H9 (cell line): Measurements from ENCODE around the gene CALN1. TPM values are rescaled to one million over a fixed set of nuclear protein-coding genes. Genes with fewer than 3 reads are reported as not detected.

Experiments used
- DNase-seq: peaks from one replicate; pipeline ENCODE4 v3.0.0-alpha.2; 2017
- H2AFZ ChIP-seq: one replicate; pipeline ENCODE4 v1.6.1; 2013; ENCODE audit warnings: mild to moderate bottlenecking, low read length, control low read depth, moderate library complexity
- H2AK5ac ChIP-seq: 2 replicates; pipeline ENCODE4 v1.6.1; 2013; ENCODE audit warnings: low read length, control low read depth, mixed read lengths; ENCODE audit not compliant: insufficient read length
- H2BK120ac ChIP-seq: one replicate; pipeline ENCODE4 v1.6.1; 2013; ENCODE audit warnings: low read depth, mild to moderate bottlenecking, low read length, control low read depth, inconsistent platforms; ENCODE audit not compliant: poor library complexity, severe bottlenecking
- H2BK12ac ChIP-seq: 2 replicates; pipeline ENCODE4 v1.6.1; 2013; ENCODE audit warnings: low read length, control low read depth, mixed read lengths, low read depth; ENCODE audit not compliant: insufficient read length
- H2BK15ac ChIP-seq: 2 replicates; pipeline ENCODE4 v1.6.1; 2013; ENCODE audit warnings: low read depth, low read length, control low read depth
- H2BK20ac ChIP-seq: one replicate; pipeline ENCODE4 v1.6.1; 2013; ENCODE audit warnings: low read depth, mild to moderate bottlenecking, low read length, control low read depth, inconsistent platforms; ENCODE audit not compliant: poor library complexity, severe bottlenecking
- H2BK5ac ChIP-seq: 2 replicates; pipeline ENCODE4 v1.6.1; 2013; ENCODE audit warnings: low read length, control low read depth, mixed read lengths; ENCODE audit not compliant: insufficient read length
- H3K14ac ChIP-seq: 2 replicates; pipeline ENCODE4 v1.6.1; 2013; ENCODE audit warnings: low read length, control low read depth; ENCODE audit not compliant: insufficient read depth
- H3K18ac ChIP-seq: 2 replicates; pipeline ENCODE4 v1.6.1; 2013; ENCODE audit warnings: low read depth, mild to moderate bottlenecking, mixed read lengths, low read length, control low read depth; ENCODE audit not compliant: insufficient read length
- H3K23ac ChIP-seq: 2 replicates; pipeline ENCODE4 v1.6.1; 2013; ENCODE audit warnings: low read length, control low read depth, mixed read lengths, low read depth; ENCODE audit not compliant: insufficient read length
- H3K23me2 ChIP-seq: 2 replicates; pipeline ENCODE4 v1.6.1; 2013; ENCODE audit warnings: low read depth, mild to moderate bottlenecking, mixed read lengths, low read length, control low read depth; ENCODE audit not compliant: insufficient read length, poor library complexity, severe bottlenecking
- H3K27ac ChIP-seq: 2 replicates; pipeline ENCODE4 v1.5.1; 2013; ENCODE audit warnings: low read length, control low read depth, mixed read lengths, low read depth; ENCODE audit not compliant: insufficient read length
- H3K27me3 ChIP-seq: 2 replicates; pipeline ENCODE4 v1.6.1; 2013; ENCODE audit warnings: low read length, control low read depth, inconsistent platforms; ENCODE audit not compliant: insufficient read depth
- H3K4ac ChIP-seq: 2 replicates; pipeline ENCODE4 v1.6.1; 2013; ENCODE audit warnings: low read depth, mild to moderate bottlenecking, control low read depth, inconsistent platforms, low read length, moderate library complexity
- H3K4me1 ChIP-seq: 2 replicates; pipeline ENCODE4 v1.6.1; 2013; ENCODE audit warnings: low read length, control low read depth, inconsistent platforms; ENCODE audit not compliant: insufficient read depth
- H3K4me2 ChIP-seq: 2 replicates; pipeline ENCODE4 v1.6.1; 2013; ENCODE audit warnings: low read length, control low read depth, mixed read lengths; ENCODE audit not compliant: insufficient read length, insufficient read depth
- H3K56ac ChIP-seq: 2 replicates; pipeline ENCODE4 v1.6.1; 2013; ENCODE audit warnings: low read depth, mild to moderate bottlenecking, mixed read lengths, low read length, control low read depth; ENCODE audit not compliant: insufficient read length
- H3K79me1 ChIP-seq: 2 replicates; pipeline ENCODE4 v1.6.1; 2013; ENCODE audit warnings: low read depth, mild to moderate bottlenecking, moderate library complexity, low read length, control low read depth, inconsistent platforms; ENCODE audit not compliant: insufficient read depth, poor library complexity, severe bottlenecking
- H3K79me2 ChIP-seq: 2 replicates; pipeline ENCODE4 v1.6.1; 2013; ENCODE audit warnings: low read length, control low read depth, inconsistent platforms; ENCODE audit not compliant: insufficient read depth
- H3K9ac ChIP-seq: 2 replicates; pipeline ENCODE4 v1.6.1; 2013; ENCODE audit warnings: low read length, control low read depth, mixed read lengths; ENCODE audit not compliant: insufficient read length; ENCODE audit errors: extremely low read depth
- H3K9me3 ChIP-seq: one replicate; pipeline ENCODE4 v1.6.1; 2013; ENCODE audit warnings: low read depth, low read length, inconsistent platforms; ENCODE audit not compliant: control insufficient read depth
- H3T11ph ChIP-seq: one replicate; pipeline ENCODE4 v1.6.1; 2013; ENCODE audit warnings: mild to moderate bottlenecking, low read length, control low read depth, inconsistent platforms
- H4K20me1 ChIP-seq: one replicate; pipeline ENCODE4 v1.6.1; 2013; ENCODE audit not compliant: control insufficient read depth, insufficient read length, insufficient read depth
- H4K5ac ChIP-seq: 2 replicates; pipeline ENCODE4 v1.6.1; 2013; ENCODE audit warnings: low read depth, mild to moderate bottlenecking, mixed read lengths, low read length, control low read depth; ENCODE audit not compliant: insufficient read length
- H4K8ac ChIP-seq: replicated peaks from 2 replicates; pipeline ENCODE4 v1.6.1; 2013; ENCODE audit warnings: low read length, control low read depth, mixed read lengths, low read depth; ENCODE audit not compliant: insufficient read length
- H4K91ac ChIP-seq: 2 replicates; pipeline ENCODE4 v1.6.1; 2013; ENCODE audit warnings: low read depth, mild to moderate bottlenecking, moderate library complexity, mixed read lengths, low read length, control low read depth; ENCODE audit not compliant: insufficient read length
- H3K27ac Mint-ChIP-seq, 3 experiments: 2 replicates in 2 of 3; 3 replicates in 1 of 3; pipeline ENCODE4 v1.8.0; 2020 to 2021; ENCODE audit warnings: mixed read lengths in 3 of 3, mild to moderate bottlenecking in 1 of 3, moderate library complexity in 1 of 3
- H3K27me3 Mint-ChIP-seq: 2 replicates; pipeline ENCODE4 v1.8.0; 2021; ENCODE audit warnings: low read depth, mild to moderate bottlenecking, moderate library complexity, mixed read lengths
- H3K36me3 Mint-ChIP-seq, 3 experiments: 2 replicates in 2 of 3; 3 replicates in 1 of 3; pipeline ENCODE4 v1.8.0; 2020 to 2021; ENCODE audit warnings: low read depth in 3 of 3, mixed read lengths in 3 of 3; ENCODE audit not compliant: insufficient read depth in 1 of 3
- H3K4me1 Mint-ChIP-seq, 2 experiments: 2 replicates each; pipeline ENCODE4 v1.8.0; 2020; ENCODE audit warnings: mixed read lengths in 2 of 2
- H3K4me3 Mint-ChIP-seq, 2 experiments: 2 replicates in 1 of 2; 3 replicates in 1 of 2; pipeline ENCODE4 v1.8.0; 2020 to 2021; ENCODE audit warnings: mild to moderate bottlenecking in 2 of 2, mixed read lengths in 2 of 2, moderate library complexity in 1 of 2
- H3K9me3 Mint-ChIP-seq, 2 experiments: 2 replicates in 1 of 2; 3 replicates in 1 of 2; pipeline ENCODE4 v1.8.0; 2020; ENCODE audit warnings: mild to moderate bottlenecking in 2 of 2, mixed read lengths in 2 of 2, moderate library complexity in 1 of 2
- CTCF ChIP-seq: fragments of 200-600 bp; sonication (generic); conservative IDR thresholded peaks from 3 replicates; pipeline ENCODE4 v1.8.0; 2021; ENCODE audit warnings: antibody characterized with exemption, mild to moderate bottlenecking
- WGBS: extraction: QIAGEN DNeasy Blood & Tissue Kit; methylation state at CpG from one replicate; pipeline ENCODE4 v1.1.7; 2013; ENCODE audit warnings: missing lambda C conversion rate, low lambda C conversion rate, mixed read lengths; ENCODE audit not compliant: insufficient read length; ENCODE audit errors: extremely low coverage; 5-methylcytosine and 5-hydroxymethylcytosine counted together
- total RNA-seq: library from RNA; stranded (reverse); gene quantifications from 2 replicates; pipeline ENCODE4 v1.2.1, GENCODE V29; 2021

CALN1 gene
- total RNA-seq, 1 experiment from 2014 or later = 2.8 TPM

GRCh38 chr7:72080341-72080766 is 331.8 kb downstream of the CALN1 start:
- no CpG with 5 or more reads among the region's 4 CpGs for WGBS
- no peak for TF ChIP-seq CTCF
- Histone ChIP-seq H3K4me2 (no peak overlapping the region), H2BK12ac (no peak overlapping the region), H3T11ph (no peak overlapping the region), H3K27ac (no peak overlapping the region), H3K27me3 (no peaks in the 10 kb centered on the region), H2BK15ac (no peak overlapping the region), H2BK120ac (no peak overlapping the region), H3K14ac (no peak overlapping the region), H4K20me1 (no peaks in the 10 kb centered on the region), H3K23me2 (no peaks in the 10 kb centered on the region), H3K79me2 (no peaks in the 10 kb centered on the region), H2BK5ac (no peak overlapping the region), H3K9ac (no peak overlapping the region), H3K56ac (no peak overlapping the region), H3K23ac (no peak overlapping the region), H4K8ac (no peak overlapping the region), H3K9me3 (no peaks in the 10 kb centered on the region), H3K4ac (no peak overlapping the region), H2AFZ (no peak overlapping the region), H3K79me1 (no peaks in the 10 kb centered on the region), H4K91ac (no peak overlapping the region), H2AK5ac (no peak overlapping the region), H4K5ac (no peak overlapping the region), H2BK20ac (no peak overlapping the region), H3K18ac (no peak overlapping the region), H3K4me1 (no peaks in the 10 kb centered on the region; the same call in 1 of the 2 replicates)
- peaks cover 0 to 4% (median 0%) of the 10 kb centered on the region in 3 experiments; a peak in 2 of 7 replicates for H3K36me3 Mint-ChIP-seq
- H3K4me1 Mint-ChIP-seq = peaks cover 0 to 3% of the 10 kb centered on the region in 2 experiments; a peak in 1 of 4 replicates
- no peak for DNase-seq
- no peaks in the 10 kb centered on the region; a peak in 1 of 5 replicates for H3K9me3 Mint-ChIP-seq
- H3K27ac Mint-ChIP-seq = peak overlapping the region in 1 of 3 experiments; percentile 59; a peak in 1 of 7 replicates
- no peaks in the 10 kb centered on the region; the same call in 1 of the 2 replicates for H3K27me3 Mint-ChIP-seq
- no peak overlapping the region for H3K4me3 Mint-ChIP-seq
